HCEC 1CT (cell line): ENCODE results near the gene WDR46.
A peak's percentile ranks its signal among the peaks of the same experiment; 100 is the strongest.

ENCODE experiments used
- DNase-seq: peaks from one replicate; pipeline ENCODE4 v3.0.0-alpha.2; 2017

Gene WDR46

GRCh38 chr6:33288921-33289783 lies at the start of gene WDR46, which contains the start of gene PFDN6:
Gene WDR46, minus strand, starts transcription at chr6:33289239. Its CDS starts 69 bp downstream, at chr6:33289170.
Gene PFDN6, plus strand, starts transcription at chr6:33289601. Its CDS starts 256 bp downstream, at chr6:33289857.
- peak; percentile 88 for DNase-seq

GRCh38 chr6:33336495-33336894 lies 47.5 kb upstream of the WDR46 start:
- DNase-seq, result no peak

GRCh38 chr6:33335916-33336315 lies 46.9 kb upstream of the WDR46 start:
- no peak for DNase-seq

- no peak for DNase-seq
Measured at GRCh38 chr6:33333666-33334065, 44.6 kb upstream of the WDR46 start.

GRCh38 chr6:33330736-33331135 lies 41.7 kb upstream of the WDR46 start:
- no peak for DNase-seq

GRCh38 chr6:33329058-33329457 lies 40.0 kb upstream of the WDR46 start:
- DNase-seq, result no peak

- DNase-seq, result no peak
Measured at GRCh38 chr6:33324125-33324524, 35.1 kb upstream of the WDR46 start.

- DNase-seq, result no peak
Measured at GRCh38 chr6:33323623-33323948, 34.5 kb upstream of the WDR46 start.

GRCh38 chr6:33321227-33321626 lies 32.2 kb upstream of the WDR46 start:
- DNase-seq, result no peak

GRCh38 chr6:33320315-33321181 lies 31.5 kb upstream of the WDR46 start:
- peak; percentile 89 for DNase-seq

GRCh38 chr6:33319939-33320314 lies 30.9 kb upstream of the WDR46 start:
- no peak for DNase-seq

- DNase-seq, result no peak
Measured at GRCh38 chr6:33318426-33319073, 29.5 kb upstream of the WDR46 start.

- DNase-seq, result peak; percentile 98
Measured at GRCh38 chr6:33317669-33318425, 28.8 kb upstream of the WDR46 start, which contains the start of gene ZBTB22. Gene ZBTB22, minus strand, starts transcription at chr6:33317744. Its CDS starts 828 bp downstream, at chr6:33316916.

- DNase-seq, result no peak
Measured at GRCh38 chr6:33317419-33317668, 28.3 kb upstream of the WDR46 start.

GRCh38 chr6:33316603-33317418 lies 27.8 kb upstream of the WDR46 start:
- no peak for DNase-seq

GRCh38 chr6:33315793-33316602 lies 27.0 kb upstream of the WDR46 start:
- DNase-seq, result no peak

- no peak for DNase-seq
Measured at GRCh38 chr6:33314943-33315792, 26.1 kb upstream of the WDR46 start.

GRCh38 chr6:33314515-33314942 lies 25.5 kb upstream of the WDR46 start:
- peak; percentile 69 for DNase-seq

- peak; percentile 29 for DNase-seq
Measured at GRCh38 chr6:33313709-33314514, 24.9 kb upstream of the WDR46 start, which contains the start of gene TAPBP. Gene TAPBP, minus strand, starts transcription at chr6:33314078. Its CDS starts 37 bp downstream, at chr6:33314041.
